Endothelial cell of umbilical vein (primary cell): ENCODE data around the gene DHRS7B. TPM values are rescaled to one million over a fixed set of nuclear protein-coding genes. Genes with fewer than 3 reads are reported as not detected.

Experiments
- BruUV-seq: library from RNA; stranded (reverse); fragments of 400-500 nt; replicated peaks from 2 replicates; lab custom pipeline; 2021; lab: Mats Ljungman, UMichigan
- CTCF ChIA-PET: fragments of 300-600, 350-600 bp; sonication (Branson Sonifier 250); formaldehyde crosslinking; loops from one replicate; lab custom pipeline; 2021; ENCODE audit warnings: antibody characterized with exemption, inconsistent platforms; lab: Charles Lee
- POLR2A ChIA-PET: fragments of 300-600, 350-600 bp; sonication (Branson Sonifier 250); formaldehyde crosslinking; loops from one replicate; lab custom pipeline; 2021; ENCODE audit warnings: antibody characterized with exemption, inconsistent platforms; lab: Charles Lee
- DNase-seq: peaks from one replicate; pipeline ENCODE4 v3.0.0-alpha.2; 2011; ENCODE audit warnings: low read depth, low spot score
- FAIRE-seq: peaks from 2 replicates; lab custom pipeline; 2011; peaks lifted over from hg19 to GRCh38; lab: Jason Lieb, UNC
- H2AFZ ChIP-seq: 2 replicates; pipeline ENCODE4 v1.6.0; 2012; ENCODE audit warnings: low read depth, low read length, control low read depth, inconsistent platforms
- H3K27ac ChIP-seq: 2 replicates; pipeline ENCODE4 v1.5.1; 2011; ENCODE audit warnings: low read depth, mild to moderate bottlenecking, control low read depth, low read length, moderate library complexity; ENCODE audit not compliant: insufficient read depth
- H3K27me3 ChIP-seq, 2 experiments: 2 replicates each; pipeline versions ENCODE4 v1.6.0 to v1.6.1; 2011; ENCODE audit warnings: low read length in 2 of 2, mixed read lengths in 1 of 2; ENCODE audit not compliant: control insufficient read depth in 2 of 2, insufficient read depth in 2 of 2
- H3K36me3 ChIP-seq, 2 experiments: 2 replicates in 1 of 2; 3 replicates in 1 of 2; pipeline ENCODE4 v1.5.1; 2011; ENCODE audit warnings: low read length in 2 of 2, mild to moderate bottlenecking in 1 of 2, moderate library complexity in 1 of 2; ENCODE audit not compliant: control insufficient read depth in 2 of 2, insufficient read depth in 2 of 2; ENCODE audit errors: extremely low read depth in 1 of 2
- H3K4me1 ChIP-seq: 3 replicates; pipeline ENCODE4 v1.5.1; 2011; ENCODE audit warnings: mild to moderate bottlenecking, low read length; ENCODE audit not compliant: control insufficient read depth, insufficient read depth; ENCODE audit errors: extremely low read depth
- H3K4me2 ChIP-seq: 2 replicates; pipeline ENCODE4 v1.6.1; 2011; ENCODE audit warnings: low read length, control low read depth, mixed read lengths; ENCODE audit not compliant: insufficient read depth
- H3K4me3 ChIP-seq, 3 experiments: fragments of 200-600 bp in 1 of 3; sonication (generic), shearing (Covaris generic) in 1 of 3; replicated peaks in 1 of 3; 2 replicates each; pipeline ENCODE4 v1.5.1; 2011 to 2016; ENCODE audit warnings: control low read depth in 3 of 3, low read length in 3 of 3, mild to moderate bottlenecking in 2 of 3, inconsistent platforms in 1 of 3, low read depth in 1 of 3, moderate library complexity in 1 of 3; ENCODE audit not compliant: insufficient read depth in 1 of 3
- H3K79me2 ChIP-seq: 2 replicates; pipeline ENCODE4 v1.6.0; 2012; ENCODE audit warnings: low read length, inconsistent platforms; ENCODE audit not compliant: control insufficient read depth, insufficient read depth
- H3K9ac ChIP-seq: replicated peaks from 2 replicates; pipeline ENCODE3; 2011; ENCODE audit warnings: low read length, control low read depth; ENCODE audit not compliant: insufficient read depth; ENCODE audit errors: extremely low read depth
- H3K9me1 ChIP-seq: replicated peaks from 3 replicates; pipeline ENCODE4 v1.6.0; 2011; ENCODE audit warnings: mild to moderate bottlenecking, low read length; ENCODE audit not compliant: control insufficient read depth, insufficient read depth; ENCODE audit errors: extremely low read depth
- H3K9me3 ChIP-seq: replicated peaks from 2 replicates; pipeline ENCODE4 v1.5.1; 2012; ENCODE audit warnings: low read length, inconsistent platforms; ENCODE audit not compliant: control insufficient read depth, insufficient read depth
- H4K20me1 ChIP-seq: replicated peaks from 2 replicates; pipeline ENCODE3; 2011; ENCODE audit warnings: mild to moderate bottlenecking, low read length; ENCODE audit not compliant: control insufficient read depth, insufficient read depth; ENCODE audit errors: extremely low read depth
- EZH2 ChIP-seq: IDR thresholded peaks from 2 replicates; pipeline ENCODE4 v1.6.1; 2012; ENCODE audit warnings: borderline replicate concordance, low read depth, mild to moderate bottlenecking, moderate library complexity, low read length, inconsistent platforms; ENCODE audit not compliant: severe bottlenecking
- FOS ChIP-seq: IDR thresholded peaks from 2 replicates; pipeline ENCODE4 v1.6.1; 2011; ENCODE audit warnings: mild to moderate bottlenecking, low read length, moderate library complexity, borderline replicate concordance; ENCODE audit not compliant: insufficient read depth
- GATA2 ChIP-seq: IDR thresholded peaks from 2 replicates; pipeline ENCODE4 v1.7.0; 2011; ENCODE audit warnings: low read depth, mild to moderate bottlenecking, moderate library complexity, mixed read lengths, low read length; ENCODE audit not compliant: insufficient read length, insufficient read depth
- JUN ChIP-seq: IDR thresholded peaks from 2 replicates; pipeline ENCODE4 v1.6.1; 2011; ENCODE audit warnings: borderline replicate concordance, low read depth; ENCODE audit not compliant: insufficient read length, insufficient read depth
- MYC ChIP-seq: IDR thresholded peaks from one replicate; pipeline ENCODE4 v1.6.1; 2011; ENCODE audit warnings: mild to moderate bottlenecking, low read depth, low read length
- POLR2A ChIP-seq: IDR thresholded peaks from 2 replicates; pipeline ENCODE4 v1.6.1; 2012; ENCODE audit warnings: low read depth, mild to moderate bottlenecking, control low read depth, low read length
- POLR2AphosphoS5 ChIP-seq: IDR thresholded peaks from 2 replicates; pipeline ENCODE4 v1.6.1; 2012; ENCODE audit warnings: low read depth, mild to moderate bottlenecking, control low read depth, low read length, moderate library complexity; ENCODE audit not compliant: insufficient read depth
- dilution Hi-C: fragments of 300-500 bp; cut with MboI; formaldehyde crosslinking; loops from one replicate; pipeline ENCODE4 v1.15.0; 2019; ENCODE audit warnings: low sequenced_read_pairs; ENCODE audit not compliant: extremely low pct_ligation_motif_present
- intact Hi-C: fragments of 100-400 bp; cut with micrococcal nuclease; formaldehyde crosslinking; loops from one replicate; pipeline ENCODE4 v1.10.0; 2022
- polyA plus RNA-seq, 4 experiments: library from polyadenylated mRNA; depleted of rRNA in 3 of 4; stranded (reverse) in 3 of 4; unstranded in 1 of 4; fragments of >200 nt; gene quantifications; 2 replicates each; pipeline versions ENCODE4 v1.2.1 to v1.2.3, GENCODE V29; 2011 to 2012; ENCODE audit warnings: missing spikeins in 1 of 4
- total RNA-seq: library from RNA; stranded (reverse); gene quantifications from 2 replicates; pipeline ENCODE4 v1.2.3, GENCODE V29; 2021
- TF ChIP-seq, protein P1 (sequence below), 2 donors: IDR thresholded peaks; 1 replicate in 1 of 2; 2 replicates in 1 of 2; pipeline ENCODE4 v1.5.1; 2011; ENCODE audit warnings: low read length in 2 of 2, mild to moderate bottlenecking in 2 of 2, moderate library complexity in 2 of 2, control low read depth in 1 of 2, inconsistent platforms in 1 of 2, low read depth in 1 of 2; ENCODE audit not compliant: insufficient read depth in 1 of 2; ENCODE audit errors: extremely low read depth in 1 of 2
- TF ChIP-seq, protein P2 (sequence below): IDR thresholded peaks from 2 replicates; pipeline ENCODE4 v1.6.1; 2011; ENCODE audit not compliant: insufficient read depth, insufficient read length

DHRS7B gene
- total and polyA plus RNA-seq, 2 donors (not counting 3 experiments of a cell fraction or from before 2014, with no cell fraction given): 14.0 to 28.1 TPM

DNA sequence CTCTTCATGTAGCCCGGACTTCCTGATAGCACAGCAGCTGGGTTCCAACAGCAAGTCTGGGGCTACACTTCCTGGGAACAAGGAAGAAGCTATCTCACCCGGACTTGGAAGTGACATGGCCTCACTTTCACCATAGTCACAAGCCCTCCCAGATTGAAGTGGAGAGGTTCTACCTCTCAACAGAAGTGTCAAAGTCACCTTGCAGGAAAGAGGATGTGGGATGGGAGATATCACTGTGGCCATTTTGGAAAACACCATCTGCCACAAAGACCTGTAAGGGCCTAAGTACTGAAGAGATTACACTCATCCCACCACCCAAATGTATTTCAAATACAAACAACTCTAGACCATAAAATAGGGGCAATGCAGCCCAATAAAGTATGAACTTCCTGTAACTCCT lies 29.9 kb upstream of the DHRS7B start:
- Histone ChIP-seq H3K27me3 (peaks cover 0 to 2% of the 10 kb centered on the region in 2 experiments), H3K27ac (no peak overlapping the region), H2AFZ (no peak overlapping the region), H4K20me1 (no peaks in the 10 kb centered on the region), H3K9me1 (no peaks in the 10 kb centered on the region), H3K36me3 (no peaks in the 10 kb centered on the region), H3K4me3 (no peak overlapping the region), H3K9me3 (no peaks in the 10 kb centered on the region), H3K4me1 (peaks cover 5% of the 10 kb centered on the region), H3K79me2 (no peaks in the 10 kb centered on the region), H3K9ac (no peak overlapping the region), H3K4me2 (no peak overlapping the region)
- intact Hi-C loops: loop anchor here (10.0 kb wide), 1 partner anchor 292 kb away; no protein-coding TSS in a partner anchor
- dilution Hi-C loops: no loop called here
- TF ChIP-seq GATA2 (no peak), FOS (no peak), POLR2A (no peak), JUN (no peak), EZH2 (no peak), MYC (no peak), POLR2AphosphoS5 (no peak)
- TF ChIP-seq, protein P1, sequence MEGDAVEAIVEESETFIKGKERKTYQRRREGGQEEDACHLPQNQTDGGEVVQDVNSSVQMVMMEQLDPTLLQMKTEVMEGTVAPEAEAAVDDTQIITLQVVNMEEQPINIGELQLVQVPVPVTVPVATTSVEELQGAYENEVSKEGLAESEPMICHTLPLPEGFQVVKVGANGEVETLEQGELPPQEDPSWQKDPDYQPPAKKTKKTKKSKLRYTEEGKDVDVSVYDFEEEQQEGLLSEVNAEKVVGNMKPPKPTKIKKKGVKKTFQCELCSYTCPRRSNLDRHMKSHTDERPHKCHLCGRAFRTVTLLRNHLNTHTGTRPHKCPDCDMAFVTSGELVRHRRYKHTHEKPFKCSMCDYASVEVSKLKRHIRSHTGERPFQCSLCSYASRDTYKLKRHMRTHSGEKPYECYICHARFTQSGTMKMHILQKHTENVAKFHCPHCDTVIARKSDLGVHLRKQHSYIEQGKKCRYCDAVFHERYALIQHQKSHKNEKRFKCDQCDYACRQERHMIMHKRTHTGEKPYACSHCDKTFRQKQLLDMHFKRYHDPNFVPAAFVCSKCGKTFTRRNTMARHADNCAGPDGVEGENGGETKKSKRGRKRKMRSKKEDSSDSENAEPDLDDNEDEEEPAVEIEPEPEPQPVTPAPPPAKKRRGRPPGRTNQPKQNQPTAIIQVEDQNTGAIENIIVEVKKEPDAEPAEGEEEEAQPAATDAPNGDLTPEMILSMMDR (IDR thresholded peaks at IDR 0.05; ENCODE audit: extremely low read depth in 1 of 2, insufficient read depth in 1 of 2, low read depth in 1 of 2, low read length in 2 of 2): no peak
- TF ChIP-seq, protein P2, sequence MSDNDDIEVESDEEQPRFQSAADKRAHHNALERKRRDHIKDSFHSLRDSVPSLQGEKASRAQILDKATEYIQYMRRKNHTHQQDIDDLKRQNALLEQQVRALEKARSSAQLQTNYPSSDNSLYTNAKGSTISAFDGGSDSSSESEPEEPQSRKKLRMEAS: no peak
- BruUV-seq: no TSS peak
- FAIRE-seq (no peak), DNase-seq (no peak)
- ChIA-PET POLR2A (no interaction called here), CTCF (no interaction called here)
